ENCODE measurements around the gene TMC8.
"Not testable (repeated sequence)": the region's sequence is repeated elsewhere in the genome, so short reads cannot be mapped to it uniquely, and the experiment has no call there.

TMC8 gene, protein sequence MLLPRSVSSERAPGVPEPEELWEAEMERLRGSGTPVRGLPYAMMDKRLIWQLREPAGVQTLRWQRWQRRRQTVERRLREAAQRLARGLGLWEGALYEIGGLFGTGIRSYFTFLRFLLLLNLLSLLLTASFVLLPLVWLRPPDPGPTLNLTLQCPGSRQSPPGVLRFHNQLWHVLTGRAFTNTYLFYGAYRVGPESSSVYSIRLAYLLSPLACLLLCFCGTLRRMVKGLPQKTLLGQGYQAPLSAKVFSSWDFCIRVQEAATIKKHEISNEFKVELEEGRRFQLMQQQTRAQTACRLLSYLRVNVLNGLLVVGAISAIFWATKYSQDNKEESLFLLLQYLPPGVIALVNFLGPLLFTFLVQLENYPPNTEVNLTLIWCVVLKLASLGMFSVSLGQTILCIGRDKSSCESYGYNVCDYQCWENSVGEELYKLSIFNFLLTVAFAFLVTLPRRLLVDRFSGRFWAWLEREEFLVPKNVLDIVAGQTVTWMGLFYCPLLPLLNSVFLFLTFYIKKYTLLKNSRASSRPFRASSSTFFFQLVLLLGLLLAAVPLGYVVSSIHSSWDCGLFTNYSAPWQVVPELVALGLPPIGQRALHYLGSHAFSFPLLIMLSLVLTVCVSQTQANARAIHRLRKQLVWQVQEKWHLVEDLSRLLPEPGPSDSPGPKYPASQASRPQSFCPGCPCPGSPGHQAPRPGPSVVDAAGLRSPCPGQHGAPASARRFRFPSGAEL

DNA sequence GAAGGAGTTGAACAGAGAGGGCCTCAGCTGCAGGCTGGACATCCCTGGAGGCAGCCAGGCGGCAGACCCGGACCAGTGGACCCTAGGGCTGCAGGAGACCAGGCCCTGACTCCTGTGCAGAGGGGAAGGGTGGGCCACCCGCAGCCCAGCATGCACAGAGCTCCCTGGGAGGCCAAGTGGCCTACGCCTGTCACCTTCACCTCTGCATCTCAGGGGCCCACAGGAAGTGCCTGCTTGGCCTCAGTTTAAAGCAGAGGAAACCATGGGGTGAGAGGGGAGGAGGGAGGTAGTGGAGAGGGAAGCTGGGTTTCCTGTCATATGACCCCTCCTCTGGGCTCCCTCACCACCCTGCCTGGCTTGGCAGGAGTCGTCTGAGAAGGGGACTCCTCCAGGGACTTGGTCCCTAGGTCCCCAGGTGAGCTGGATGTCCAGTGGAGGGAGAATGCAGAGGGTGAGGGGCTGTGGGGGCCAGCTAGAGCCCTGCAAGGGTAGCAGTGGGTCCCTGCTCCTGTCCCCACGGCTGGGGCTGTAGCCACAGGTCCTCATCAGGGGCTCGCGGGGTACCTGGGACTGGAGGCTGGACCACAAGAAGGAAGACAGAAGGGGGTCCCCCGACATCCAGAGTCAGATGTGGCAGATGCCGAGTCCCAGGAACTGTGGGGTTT is at the start of gene TMC8:
Gene TMC8, plus strand, starts transcription at position 335 of the 665 bp plus-strand sequence. CDS start 818 bp downstream, outside the sequence.
- peak; percentile 58 for DNase-seq

GRCh38 chr17:78081551-78081950 is 49.0 kb upstream of the TMC8 start:
- no peak for DNase-seq

GRCh38 chr17:78082355-78082872 is 48.2 kb upstream of the TMC8 start:
- not testable (repeated sequence) for DNase-seq

- DNase-seq, result no peak
Measured at GRCh38 chr17:78082988-78083387, 47.6 kb upstream of the TMC8 start.

DNA sequence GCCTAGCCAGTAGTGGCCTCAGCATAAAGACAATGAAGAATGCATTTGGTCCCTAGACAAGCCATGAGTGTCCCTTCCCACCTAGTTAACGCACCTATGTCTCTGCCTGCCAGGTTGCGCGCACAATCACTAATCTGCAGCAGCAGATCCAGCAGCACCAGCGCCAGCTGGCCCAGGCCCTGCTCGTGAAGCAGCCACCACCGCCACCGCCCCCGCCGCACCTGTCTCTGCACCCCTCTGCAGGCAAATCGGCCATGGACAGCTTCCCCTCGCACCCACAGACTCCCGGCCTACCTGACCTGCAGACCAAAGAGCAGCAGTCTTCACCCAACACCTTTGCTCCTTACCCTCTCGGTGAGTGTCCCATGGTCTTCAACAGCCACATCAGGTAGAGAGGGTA is 43.8 kb upstream of the TMC8 start:
- DNase-seq, result no peak

- no peak for DNase-seq
Measured at GRCh38 chr17:78088529-78088928, 42.0 kb upstream of the TMC8 start.

GRCh38 chr17:78089576-78090281 is 40.8 kb upstream of the TMC8 start:
- DNase-seq, result no peak

- no peak for DNase-seq
Measured at GRCh38 chr17:78092794-78093324, 37.7 kb upstream of the TMC8 start.

- no peak for DNase-seq
Measured at GRCh38 chr17:78095035-78095434, 35.5 kb upstream of the TMC8 start.

DNA sequence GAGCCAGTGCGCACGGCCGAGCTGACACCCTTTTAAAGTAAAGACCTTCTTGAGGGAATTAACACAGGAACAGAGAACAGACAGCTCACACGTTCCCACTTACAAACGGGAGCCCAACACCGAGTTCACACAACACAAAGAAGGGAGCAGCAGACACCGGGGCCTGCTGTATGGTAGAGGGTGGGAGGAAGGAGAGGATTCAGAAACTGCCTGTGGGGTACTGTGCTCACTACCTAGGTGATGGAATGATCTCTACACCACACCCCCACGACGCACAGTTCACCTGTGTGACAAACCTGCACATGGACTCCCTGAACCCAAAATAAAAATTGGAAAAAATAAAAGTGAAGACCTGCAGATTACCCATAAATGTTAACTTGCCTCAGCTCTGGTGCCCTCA is 34.5 kb upstream of the TMC8 start:
- DNase-seq, result no peak

- DNase-seq, result no peak
Measured at GRCh38 chr17:78101112-78101511, 29.5 kb upstream of the TMC8 start.

- DNase-seq, result no peak
Measured at GRCh38 chr17:78101542-78101941, 29.0 kb upstream of the TMC8 start.

DNA sequence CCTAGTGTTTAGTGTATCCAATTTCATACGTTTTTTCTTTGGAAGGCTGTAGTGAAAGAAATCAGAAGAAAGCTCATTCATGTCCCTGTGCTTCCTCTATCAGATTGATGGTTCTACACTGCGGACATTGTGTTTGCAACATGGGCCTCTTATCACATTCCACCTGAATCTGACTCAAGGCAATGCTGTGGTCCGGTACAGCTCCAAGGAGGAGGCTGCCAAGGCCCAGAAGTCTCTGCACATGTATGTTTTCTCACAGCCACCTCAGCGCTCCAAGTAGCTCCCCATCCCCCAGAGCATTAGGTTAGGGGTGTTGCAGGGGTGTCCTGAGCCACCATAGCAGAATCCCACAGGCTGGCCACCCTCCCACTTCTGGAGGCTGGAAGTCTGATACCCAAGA is 27.3 kb upstream of the TMC8 start:
- DNase-seq, result no peak

- no peak for DNase-seq
Measured at GRCh38 chr17:78104540-78104941, 26.0 kb upstream of the TMC8 start.

DNA sequence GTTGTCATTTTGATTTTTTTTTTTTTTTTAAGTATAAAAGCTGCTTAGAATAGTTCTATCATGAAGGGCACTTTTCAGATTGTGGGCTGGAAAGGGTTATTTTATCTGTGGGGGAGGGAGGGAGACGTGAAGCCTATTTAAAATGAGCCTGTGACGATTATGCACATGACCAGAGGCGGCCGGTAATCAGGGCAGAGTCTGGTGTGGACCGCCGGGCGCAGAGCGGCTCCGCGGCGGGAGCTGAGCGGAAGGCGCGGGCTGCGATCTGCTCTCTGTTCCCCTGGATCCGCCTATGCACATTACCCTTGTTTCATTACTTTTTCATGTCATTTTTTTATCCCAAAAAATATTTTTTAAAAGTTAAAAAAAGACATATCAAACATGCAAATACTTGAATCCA is 25.5 kb upstream of the TMC8 start:
- DNase-seq, result no peak

DNA sequence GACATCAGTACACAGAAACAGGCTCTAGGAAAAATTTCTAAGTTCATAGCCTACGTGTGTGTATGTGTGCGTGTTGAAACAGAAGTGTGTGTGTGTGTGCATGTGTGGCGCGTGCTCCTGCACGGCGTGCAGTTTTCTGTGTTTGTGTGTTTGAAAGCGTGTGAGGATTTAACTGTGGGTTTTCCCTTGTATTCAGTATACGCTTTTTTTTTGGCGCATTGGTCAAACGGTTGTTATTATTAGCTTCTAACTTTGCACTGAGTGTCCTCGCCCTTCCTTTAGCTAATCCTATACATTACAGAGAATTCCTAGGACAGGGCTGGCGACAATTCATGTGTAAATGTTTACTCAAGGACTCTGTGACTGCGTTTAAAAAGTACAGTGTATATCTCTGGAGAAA is 25.0 kb upstream of the TMC8 start:
- DNase-seq, result no peak

GRCh38 chr17:78106211-78106610 is 24.4 kb upstream of the TMC8 start:
- DNase-seq, result no peak

DNA sequence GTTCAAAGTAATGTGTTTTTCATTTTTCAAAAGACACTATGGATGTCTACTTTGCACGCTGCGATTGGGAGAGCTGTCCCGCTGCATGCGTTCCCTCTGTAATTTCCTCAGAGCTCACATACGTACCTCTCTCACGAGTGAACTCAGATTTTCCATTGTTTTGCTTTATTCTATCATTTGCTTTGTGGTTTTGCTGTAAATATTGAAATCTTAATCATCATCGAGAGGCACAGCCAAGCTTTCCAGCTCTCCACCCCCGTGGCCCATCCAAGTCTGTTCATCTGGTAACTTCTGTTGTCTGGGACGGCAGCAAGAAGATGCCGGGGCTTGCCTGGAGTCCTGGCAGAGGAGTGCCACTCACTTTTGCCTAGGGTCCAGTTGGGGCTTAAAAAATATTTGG is 23.1 kb upstream of the TMC8 start:
- no peak for DNase-seq

- DNase-seq, result no peak
Measured at GRCh38 chr17:78107976-78108725, 22.4 kb upstream of the TMC8 start.

GRCh38 chr17:78108726-78109488 is 21.7 kb upstream of the TMC8 start:
- no peak for DNase-seq

DNA sequence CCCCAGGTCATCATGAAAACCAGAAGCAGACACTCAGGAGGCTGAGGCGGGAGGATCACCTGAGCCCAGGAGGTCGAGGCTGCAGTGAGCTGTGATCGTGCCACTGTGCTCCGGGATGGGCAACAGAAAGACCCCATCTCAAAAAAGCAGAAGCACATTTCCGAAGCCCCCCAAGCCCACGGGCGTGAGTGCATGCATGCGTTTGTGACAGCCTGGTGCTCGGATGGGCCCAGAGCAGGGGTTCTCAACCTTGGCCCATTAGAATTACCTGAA is 21.1 kb upstream of the TMC8 start:
- DNase-seq, result no peak

Data from activated CD4-positive, alpha-beta T cell treated with anti-CD3 and anti-CD28 coated beads for 1 hour (primary cell).